Cardiac septum (tissue), 1 donor: ENCODE data around the gene PTPRN2. TPM values are rescaled to one million over a fixed set of nuclear protein-coding genes. Genes with fewer than 3 reads are reported as not detected.

Experiments used
- DNase-seq: peaks from one replicate; pipeline ENCODE4 v3.0.0-alpha.2; 2020; ENCODE audit warnings: low spot score
- intact Hi-C: fragments of 100-400 bp; cut with DNase I; formaldehyde crosslinking; loops from one replicate; pipeline ENCODE4 v1.14.0; 2022
- total RNA-seq: library from RNA; stranded (reverse); fragmentation: NEBNext Ultra II Directional; extraction: Animal tissue kit (Norgen Biotek cat#: 25700); gene quantifications from one replicate; pipeline ENCODE4 v1.2.1, GENCODE V29; 2021
- donor health status: DM: no; HTN: no; CAD: no.

The PTPRN2 gene
- total RNA-seq, 1 donor from 2014 or later, result 0.92 TPM

DNA sequence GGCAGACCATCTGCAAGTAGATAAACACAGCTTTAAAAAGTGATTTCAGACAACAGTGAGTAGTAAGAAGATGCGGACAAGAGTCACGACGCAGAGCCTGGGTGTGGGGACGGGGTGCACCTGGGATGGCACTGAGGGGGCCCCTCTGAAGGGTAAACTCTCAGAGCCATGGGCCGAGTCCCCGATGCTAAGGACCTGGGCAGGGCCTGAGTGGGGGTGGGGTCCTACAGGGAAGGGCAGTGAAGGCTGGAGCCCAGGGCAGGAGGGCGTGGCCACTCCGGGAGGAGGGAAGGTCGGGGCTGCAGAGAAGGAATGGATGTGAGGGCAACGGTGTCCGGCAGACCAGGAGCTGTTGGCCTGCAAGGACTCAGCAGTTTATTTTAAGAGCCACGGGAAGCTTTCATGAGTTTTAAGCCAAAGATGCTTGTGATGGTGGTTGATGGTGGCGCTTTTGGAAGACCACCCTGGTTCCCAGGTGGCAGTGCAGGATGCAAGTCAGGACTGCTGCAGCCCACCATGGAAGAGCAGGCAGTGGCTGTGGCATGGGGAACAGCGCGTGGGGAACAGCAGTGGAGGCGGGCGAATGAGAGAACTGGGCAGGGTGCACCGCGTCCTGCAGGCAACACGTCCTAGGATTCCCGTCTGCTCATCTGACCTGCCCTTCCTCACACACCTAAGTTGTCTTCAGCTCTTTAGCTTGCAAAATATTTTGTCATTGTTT lies 954.0 kb downstream of the PTPRN2 start:
- DNase-seq, result no peak
- intact Hi-C loops, result no loop called here

DNA sequence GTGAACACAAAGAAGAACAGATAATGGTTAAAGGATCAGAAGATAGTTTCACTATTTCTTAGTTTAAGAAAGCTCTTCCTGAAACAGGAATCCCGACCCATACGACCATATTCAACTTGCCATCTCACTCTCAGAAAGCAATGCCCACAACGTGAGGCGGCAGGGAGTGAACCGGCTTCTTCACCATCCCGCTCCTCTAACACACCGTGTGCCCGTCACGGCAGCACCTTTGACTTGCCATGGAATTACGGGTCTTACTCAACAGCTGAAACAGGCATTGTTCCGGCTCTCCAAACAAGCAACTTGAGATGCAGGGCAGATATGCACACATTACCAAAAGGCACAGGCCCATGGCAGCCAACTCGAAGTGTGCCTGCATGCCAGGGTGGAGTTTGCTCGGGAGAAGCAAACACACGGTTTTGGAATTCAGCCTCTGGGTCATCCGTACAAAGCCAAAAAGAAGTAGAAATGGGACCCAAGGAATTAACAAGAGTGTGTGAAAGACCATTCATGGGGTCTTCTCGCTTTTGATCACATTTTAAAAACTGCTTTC lies 957.2 kb downstream of the PTPRN2 start:
- DNase-seq, result no peak
- intact Hi-C loops, result no loop called here

DNA sequence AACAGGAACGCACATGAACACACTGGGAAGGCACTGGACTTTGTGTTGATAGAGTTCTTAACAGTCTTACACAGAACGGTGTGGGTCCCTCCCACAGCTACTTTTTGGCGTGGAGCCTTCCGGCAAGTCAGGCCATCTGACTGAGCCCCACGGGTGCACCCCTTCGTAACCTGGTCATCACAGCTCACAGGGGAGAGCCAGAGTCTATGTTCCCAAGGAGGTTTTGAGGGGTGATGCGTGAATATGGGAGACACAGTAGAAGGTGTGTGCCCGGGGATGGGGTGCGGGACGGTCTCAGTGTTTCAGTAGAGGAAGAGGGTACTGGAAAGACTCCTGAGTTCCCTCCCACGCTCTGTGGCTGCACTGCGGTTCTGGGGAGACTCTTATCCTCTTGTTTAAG lies 959.2 kb downstream of the PTPRN2 start:
- intact Hi-C loops, result no loop called here
- DNase-seq, result no peak

DNA sequence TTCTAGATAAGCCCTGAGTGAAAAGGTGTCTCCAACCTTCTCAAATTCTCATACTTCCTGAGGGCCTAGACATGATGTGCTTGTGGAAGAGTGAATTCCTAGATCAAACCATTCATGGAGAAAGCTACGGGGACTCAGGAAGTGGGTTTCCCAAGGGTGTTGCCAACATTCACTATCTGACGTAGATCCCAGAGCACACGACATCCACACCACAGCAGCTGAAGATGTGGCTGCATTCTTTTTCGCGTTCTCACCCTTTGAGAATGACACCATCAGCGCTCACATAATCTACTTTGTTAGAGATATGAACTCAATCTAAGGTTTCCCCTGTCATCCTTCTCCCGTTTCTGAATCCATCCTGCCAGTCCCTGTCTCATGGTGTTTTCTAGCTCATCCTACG lies 960.0 kb downstream of the PTPRN2 start:
- DNase-seq, result no peak
- intact Hi-C loops, result no loop called here

GRCh38 chr7:157627033-157627432 lies 960.6 kb downstream of the PTPRN2 start:
- intact Hi-C loops, result no loop called here
- DNase-seq, result no peak

DNA sequence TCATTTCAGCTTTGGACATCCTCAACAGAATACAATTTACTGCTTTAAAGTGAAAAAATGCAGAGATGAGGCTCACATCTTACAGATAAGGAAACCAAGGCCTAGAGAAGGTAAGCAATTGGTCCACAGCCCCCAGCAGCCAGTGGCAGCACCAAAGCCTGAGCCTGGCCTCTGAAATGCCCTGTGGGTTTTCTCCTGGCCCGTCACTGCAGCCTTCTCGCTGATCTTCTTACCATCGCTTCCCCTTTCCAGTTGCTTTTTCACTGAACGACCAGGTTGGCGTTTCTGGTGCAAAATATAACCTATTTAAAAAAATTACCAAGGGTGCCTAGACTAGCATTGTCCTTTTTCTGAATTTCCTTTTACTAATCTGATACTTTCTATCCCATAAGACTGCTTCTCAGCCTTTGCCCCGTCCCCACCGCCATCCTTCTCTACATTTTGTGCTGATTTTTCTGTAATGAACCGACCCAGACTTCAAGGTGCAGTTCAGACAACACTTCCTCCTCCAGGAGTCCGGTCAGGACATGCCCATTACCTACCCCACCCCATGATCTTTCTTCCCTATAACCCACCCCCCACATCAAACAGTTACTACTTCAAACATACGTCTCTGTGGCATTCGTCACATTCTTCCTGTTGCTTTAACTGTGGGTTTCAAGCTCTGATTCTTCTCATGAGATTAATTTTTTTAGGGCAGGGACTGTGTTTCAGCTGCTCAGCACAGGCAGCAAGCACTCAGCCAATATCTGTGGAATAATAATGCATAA lies 961.5 kb downstream of the PTPRN2 start:
- intact Hi-C loops, result no loop called here

GRCh38 chr7:157623556-157623955 lies 964.1 kb downstream of the PTPRN2 start:
- DNase-seq, result no peak
- intact Hi-C loops, result no loop called here

More for the DNA sequence above, 961.5 kb downstream of the PTPRN2 start:
- no peak for DNase-seq

DNA sequence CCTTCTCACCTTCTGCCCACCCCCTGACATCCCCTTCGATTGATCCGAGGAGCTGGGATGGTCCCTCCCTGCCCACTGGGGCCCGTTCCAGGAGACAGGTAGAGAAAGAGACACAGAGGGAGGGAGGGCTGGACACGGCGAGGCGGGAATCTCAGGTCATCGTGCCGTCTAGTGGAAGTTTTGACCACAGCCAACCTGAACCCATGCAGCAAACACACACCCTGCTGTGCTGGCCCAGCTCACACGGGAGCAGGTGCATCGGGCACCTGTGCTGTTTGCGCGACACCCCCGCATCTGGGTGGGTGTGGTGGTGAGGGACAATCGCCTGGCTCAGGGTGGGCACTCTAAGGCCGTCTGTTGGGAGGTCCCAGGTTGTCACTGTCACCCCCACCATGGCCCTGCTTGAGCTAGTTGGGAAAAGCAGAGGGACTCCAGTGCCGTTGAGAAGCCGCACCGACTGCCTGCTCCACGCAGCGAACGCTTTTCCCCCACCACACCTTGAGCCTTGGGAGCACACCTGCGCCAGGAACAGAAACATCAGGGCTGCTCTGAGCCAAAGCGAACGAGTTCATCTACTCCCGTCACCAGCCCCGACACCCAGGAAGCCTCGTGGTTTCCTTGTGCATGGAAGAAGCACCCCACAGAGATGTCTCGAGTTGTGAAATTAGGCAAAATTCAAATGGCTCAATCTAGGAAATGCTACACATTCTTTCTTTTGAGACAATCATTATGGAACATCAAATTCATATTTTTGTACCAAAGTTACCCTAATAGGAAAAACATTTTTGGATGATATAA lies 965.0 kb downstream of the PTPRN2 start:
- no peak for DNase-seq
- intact Hi-C loops, result no loop called here

DNA sequence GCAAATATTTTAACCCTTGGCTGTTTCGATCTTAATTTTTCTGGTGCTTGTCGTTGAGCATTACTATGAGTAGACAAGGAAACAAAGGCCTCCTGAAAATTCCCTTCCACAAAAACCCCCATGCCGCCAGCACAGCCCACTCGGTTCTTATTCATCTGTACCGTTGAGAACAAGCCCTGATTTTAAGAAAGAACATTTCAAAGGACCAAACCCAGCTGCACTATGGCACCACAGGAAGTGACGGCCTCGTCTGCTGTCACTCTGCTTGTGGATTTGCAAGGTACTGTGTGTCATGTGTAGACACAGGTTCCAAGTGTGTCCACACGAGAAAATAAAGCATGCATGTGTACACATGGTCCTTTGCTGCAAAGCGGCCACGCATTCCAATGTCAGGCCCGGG lies 965.6 kb downstream of the PTPRN2 start:
- intact Hi-C loops, result no loop called here

GRCh38 chr7:157621131-157621681 lies 966.4 kb downstream of the PTPRN2 start:
- intact Hi-C loops, result no loop called here
- no peak for DNase-seq

More for the DNA sequence above, 965.6 kb downstream of the PTPRN2 start:
- no peak for DNase-seq

DNA sequence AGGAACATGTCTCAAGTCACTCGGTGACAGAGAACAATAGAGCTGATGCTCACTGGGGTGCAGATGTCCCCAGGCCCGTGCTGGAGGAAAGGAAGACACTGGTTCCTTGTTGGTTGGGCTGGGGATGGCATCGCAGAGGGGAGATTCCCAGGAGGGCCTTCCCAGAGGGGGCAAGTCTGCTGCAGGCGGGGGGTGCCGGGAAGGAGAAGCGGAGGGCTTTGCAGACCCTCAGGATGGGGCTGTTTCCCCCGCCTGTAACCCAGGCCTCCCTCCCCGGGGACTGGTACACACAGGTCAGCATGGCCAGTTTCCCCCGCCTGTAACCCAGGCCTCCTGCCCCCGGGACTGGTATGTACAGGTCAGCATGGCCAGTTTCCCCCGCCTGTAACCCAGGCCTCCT lies 967.0 kb downstream of the PTPRN2 start:
- DNase-seq, result no peak
- intact Hi-C loops, result no loop called here

DNA sequence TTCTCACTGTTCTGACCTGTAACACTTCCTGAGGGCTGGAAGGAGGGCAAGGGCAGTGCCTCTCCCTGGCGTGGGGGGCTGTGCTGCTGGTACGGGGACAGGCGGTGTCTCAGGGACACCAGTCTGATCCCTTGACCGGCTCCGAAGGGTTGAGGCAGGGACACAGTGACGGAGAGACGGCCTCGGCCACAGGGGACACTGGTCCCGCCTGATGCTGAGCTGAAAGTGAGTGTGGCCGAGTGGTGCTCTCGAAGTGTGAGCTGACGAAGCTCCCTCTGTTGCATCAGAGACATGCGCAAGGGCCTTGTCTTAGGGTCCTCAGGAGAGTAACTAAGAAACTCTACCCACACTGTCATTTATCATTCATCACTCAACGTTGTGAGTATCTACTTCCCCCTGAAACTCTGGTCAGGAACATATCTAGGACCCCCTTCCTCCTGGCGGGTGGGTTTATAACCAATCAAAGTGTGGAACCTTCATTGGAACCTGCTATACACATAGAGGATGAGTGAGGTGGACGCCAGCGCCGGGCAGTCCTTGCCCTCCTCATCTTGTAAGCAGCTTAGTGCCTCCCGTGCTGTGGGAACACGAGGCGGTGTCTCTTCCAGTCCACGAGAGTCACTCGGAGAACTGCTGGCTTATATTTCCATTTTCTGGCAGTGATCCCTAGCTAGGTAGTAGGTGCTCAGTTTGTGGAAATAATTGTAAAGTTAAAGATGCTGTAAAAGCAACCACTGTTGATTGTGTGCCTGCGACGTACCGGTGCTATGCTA lies 967.7 kb downstream of the PTPRN2 start:
- intact Hi-C loops, result no loop called here
- DNase-seq, result no peak

DNA sequence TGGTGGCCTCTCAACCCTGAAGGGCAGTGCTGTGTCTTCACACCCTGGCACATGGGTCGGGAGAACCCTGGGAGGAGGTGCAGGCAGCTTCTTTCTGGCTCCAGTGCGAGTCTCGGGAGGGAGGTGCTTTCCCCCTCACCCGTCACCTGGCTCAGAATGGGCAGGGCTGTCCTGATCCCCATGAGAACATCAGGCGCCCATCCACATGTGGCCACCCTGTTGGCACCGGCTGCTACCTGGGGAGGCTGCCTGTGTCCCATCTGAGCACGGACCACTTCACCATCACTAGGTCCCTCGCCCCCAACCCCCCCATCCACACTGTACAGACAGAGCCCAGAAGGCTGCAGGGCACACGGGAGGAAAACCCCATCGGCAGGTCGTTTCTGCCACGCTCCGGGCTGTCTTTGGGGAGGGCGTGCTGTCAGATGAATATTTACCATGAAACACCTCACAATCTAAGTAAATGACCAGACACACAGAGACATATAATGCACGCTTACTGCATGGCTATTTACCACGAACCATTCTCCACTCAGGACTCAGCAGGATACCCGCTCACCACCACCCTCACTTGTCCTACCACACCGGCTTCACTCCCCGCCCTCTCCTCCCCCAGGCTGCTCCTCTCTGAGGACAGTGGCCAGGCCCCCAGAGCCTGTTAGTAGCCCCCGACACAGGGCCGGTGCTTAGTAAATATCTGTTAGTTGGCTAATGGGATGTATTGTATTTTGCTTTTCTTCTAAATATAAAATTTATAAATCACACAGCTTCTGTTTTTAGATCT lies 968.6 kb downstream of the PTPRN2 start:
- intact Hi-C loops, result no loop called here
- DNase-seq, result no peak

DNA sequence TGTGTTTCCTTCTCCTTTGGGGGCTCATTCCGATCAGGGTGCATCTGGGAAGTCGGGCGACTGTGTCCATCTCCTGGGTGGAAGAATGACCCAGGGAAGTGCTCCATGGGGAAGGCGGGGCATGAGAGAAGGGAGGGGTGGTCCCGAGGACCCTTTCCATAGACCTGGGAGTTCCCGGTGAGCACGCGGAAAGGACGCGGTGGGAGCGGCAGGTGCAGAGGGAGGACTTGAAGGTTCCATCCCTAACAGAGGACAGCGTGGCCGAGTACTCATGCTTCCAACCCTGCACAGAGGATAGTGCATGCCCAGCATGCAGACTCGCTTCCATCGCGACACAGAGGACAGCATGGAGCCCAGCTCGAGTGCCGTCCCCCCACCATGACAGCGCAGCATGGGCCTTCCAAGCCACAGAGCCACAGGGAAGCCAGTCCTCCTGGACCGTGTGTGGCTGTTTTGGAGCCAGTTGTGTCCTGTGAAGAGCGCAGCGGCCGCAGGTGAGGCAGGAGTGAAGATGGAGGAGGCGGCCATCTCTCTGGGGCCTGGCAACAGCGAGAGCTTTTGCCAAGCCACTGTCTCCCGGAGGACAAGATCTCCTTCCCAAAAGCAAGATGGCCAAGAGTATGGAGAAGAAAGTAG lies 969.4 kb downstream of the PTPRN2 start:
- intact Hi-C loops, result no loop called here

GRCh38 chr7:157617401-157617800 lies 970.2 kb downstream of the PTPRN2 start:
- no peak for DNase-seq
- intact Hi-C loops, result no loop called here

More for the DNA sequence above, 969.4 kb downstream of the PTPRN2 start:
- DNase-seq, result no peak

DNA sequence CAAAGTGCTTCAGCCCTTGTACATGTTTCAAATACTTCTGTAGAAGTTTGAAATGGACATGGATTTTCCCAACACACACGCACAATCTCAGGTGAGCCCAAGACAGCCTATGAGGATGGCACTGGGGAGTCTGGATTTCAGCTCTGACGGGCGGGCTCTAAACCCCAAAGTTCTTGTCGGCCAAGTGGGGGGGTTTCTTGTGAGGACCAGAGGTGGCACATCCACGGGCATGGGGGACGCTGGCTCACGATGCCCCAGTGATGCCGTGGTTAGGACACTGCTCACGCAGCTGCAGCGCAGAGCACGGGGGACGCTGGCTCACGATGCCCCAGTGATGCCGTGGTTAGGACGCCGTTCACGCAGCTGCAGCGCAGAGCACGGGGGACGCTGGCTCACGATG lies 970.7 kb downstream of the PTPRN2 start:
- intact Hi-C loops, result no loop called here
- DNase-seq, result no peak

GRCh38 chr7:157616426-157616825 lies 971.2 kb downstream of the PTPRN2 start:
- DNase-seq, result no peak
- intact Hi-C loops, result no loop called here

DNA sequence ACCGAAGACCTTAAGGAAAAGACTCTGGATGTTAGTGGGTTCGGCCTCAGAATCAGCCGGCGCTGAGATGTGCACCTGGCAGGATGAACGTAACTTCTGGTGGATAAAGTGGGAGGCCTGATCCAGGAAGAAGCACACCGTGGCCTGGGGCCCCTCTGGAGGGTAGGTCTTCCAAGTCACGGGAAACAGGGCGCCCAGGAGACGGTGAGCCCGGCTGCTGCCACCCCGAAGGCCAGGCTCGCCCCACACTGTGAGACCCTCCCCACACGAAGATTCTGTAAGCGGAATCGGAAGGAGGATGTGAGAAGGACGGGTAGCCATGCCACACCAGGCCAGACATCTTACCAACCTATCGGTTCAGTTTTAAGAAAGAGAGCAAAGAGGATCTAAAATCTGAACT lies 971.8 kb downstream of the PTPRN2 start:
- no peak for DNase-seq
- intact Hi-C loops, result no loop called here
